OCI-LY1 (cell line): ENCODE data around the gene ZBTB16.

Experiments
- H2AFZ ChIP-seq: fragments of 200-600 bp; sonication (generic), shearing (Covaris generic); 2 replicates; pipeline ENCODE4 v1.6.0; 2014; ENCODE audit warnings: antibody characterized with exemption, mild to moderate bottlenecking, low read length
- H3F3A ChIP-seq: fragments of 200-600 bp; sonication (generic), shearing (Covaris generic); 2 replicates; pipeline ENCODE4 v1.6.0; 2014; ENCODE audit warnings: mild to moderate bottlenecking, antibody characterized with exemption, low read length, moderate library complexity; ENCODE audit not compliant: insufficient read depth
- H3K27ac ChIP-seq: fragments of 200-600 bp; sonication (generic); 2 replicates; pipeline ENCODE4 v1.5.1; 2014; ENCODE audit warnings: low read length, mixed run types, mild to moderate bottlenecking, low read depth; ENCODE audit not compliant: poor library complexity, severe bottlenecking
- H3K27me3 ChIP-seq: fragments of 200-600 bp; sonication (generic); 2 replicates; pipeline ENCODE4 v1.6.0; 2014; ENCODE audit warnings: antibody characterized with exemption, mild to moderate bottlenecking, low read length, moderate library complexity; ENCODE audit not compliant: insufficient read depth
- H3K36me3 ChIP-seq: fragments of 200-600 bp; sonication (generic); 2 replicates; pipeline ENCODE4 v1.6.1; 2014; ENCODE audit warnings: mild to moderate bottlenecking, antibody characterized with exemption, low read length, moderate library complexity, mixed read lengths; ENCODE audit not compliant: insufficient read depth
- H3K4me1 ChIP-seq: fragments of 200-600 bp; sonication (generic); 2 replicates; pipeline ENCODE4 v1.5.1; 2014; ENCODE audit warnings: mild to moderate bottlenecking, low read length, moderate library complexity; ENCODE audit not compliant: insufficient read depth, severe bottlenecking
- H3K4me2 ChIP-seq: fragments of 200-600 bp; sonication (generic), shearing (Covaris generic); 2 replicates; pipeline ENCODE4 v1.6.1; 2014; ENCODE audit warnings: low read length
- H3K4me3 ChIP-seq: fragments of 200-600 bp; sonication (generic); 2 replicates; pipeline ENCODE4 v1.5.1; 2014; ENCODE audit warnings: low read length, low read depth, mild to moderate bottlenecking, mixed read lengths; ENCODE audit not compliant: poor library complexity, severe bottlenecking
- H3K79me2 ChIP-seq: fragments of 200-600 bp; shearing (Covaris generic); 2 replicates; pipeline ENCODE4 v1.6.1; 2016; ENCODE audit warnings: mixed run types, low read length, mixed read lengths; ENCODE audit not compliant: insufficient read depth
- H3K9ac ChIP-seq: fragments of 200-600 bp; sonication (generic), shearing (Covaris generic); 2 replicates; pipeline ENCODE4 v1.6.1; 2014; ENCODE audit warnings: mild to moderate bottlenecking, low read length, mixed read lengths
- H3K9me2 ChIP-seq: fragments of 200-600 bp; sonication (generic), shearing (Covaris generic); 2 replicates; pipeline ENCODE4 v1.6.1; 2014; ENCODE audit warnings: low read depth, mild to moderate bottlenecking, low read length, mixed read lengths
- H3K9me3 ChIP-seq: fragments of 200-600 bp; shearing (Covaris generic); 2 replicates; pipeline ENCODE4 v1.6.1; 2014; ENCODE audit warnings: low read length, mixed read lengths
- H4K20me1 ChIP-seq: fragments of 200-600 bp; sonication (generic), shearing (Covaris generic); 2 replicates; pipeline ENCODE4 v1.6.0; 2016; ENCODE audit warnings: mild to moderate bottlenecking, low read length; ENCODE audit not compliant: insufficient read depth
- EZH2 ChIP-seq: fragments of 200-600 bp; sonication (generic), shearing (Covaris generic); IDR thresholded peaks from 2 replicates; pipeline ENCODE4 v1.8.0; 2017; ENCODE audit warnings: borderline replicate concordance, mixed run types, mild to moderate bottlenecking, antibody characterized with exemption, low read length, moderate library complexity, mixed read lengths
- TF ChIP-seq, protein P1 (sequence below): fragments of 200-600 bp; sonication (generic), shearing (Covaris generic); IDR thresholded peaks from 2 replicates; pipeline ENCODE4 v1.5.1; 2017; ENCODE audit warnings: mild to moderate bottlenecking, antibody characterized with exemption, low read length, moderate library complexity, mixed read lengths

The ZBTB16 gene

DNA sequence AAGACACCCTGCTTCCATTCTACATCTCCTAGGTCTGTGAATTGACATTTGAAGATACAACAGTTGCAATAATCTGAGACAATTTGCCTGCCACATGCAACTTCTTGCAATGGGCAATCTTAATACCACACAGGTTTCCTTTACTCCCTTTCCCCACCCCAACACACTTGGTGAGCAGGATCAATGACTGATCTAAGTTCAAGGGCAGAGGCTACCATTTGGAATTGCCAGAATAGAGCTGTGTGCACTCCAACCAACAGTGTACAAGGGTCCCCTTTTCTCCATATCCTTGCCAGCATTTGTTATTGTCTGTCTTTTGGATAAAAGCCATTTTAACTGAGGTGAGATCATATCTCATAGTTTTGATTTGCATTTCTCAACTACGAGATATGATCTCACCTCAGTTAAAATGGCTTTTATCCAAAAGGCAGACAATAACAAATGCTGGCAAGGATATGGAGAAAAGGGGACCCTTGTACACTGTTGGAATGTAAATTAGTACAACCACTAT is 233.7 kb downstream of the ZBTB16 start:
- H3K4me1 ChIP-seq, result no peaks in the 10 kb centered on the region

DNA sequence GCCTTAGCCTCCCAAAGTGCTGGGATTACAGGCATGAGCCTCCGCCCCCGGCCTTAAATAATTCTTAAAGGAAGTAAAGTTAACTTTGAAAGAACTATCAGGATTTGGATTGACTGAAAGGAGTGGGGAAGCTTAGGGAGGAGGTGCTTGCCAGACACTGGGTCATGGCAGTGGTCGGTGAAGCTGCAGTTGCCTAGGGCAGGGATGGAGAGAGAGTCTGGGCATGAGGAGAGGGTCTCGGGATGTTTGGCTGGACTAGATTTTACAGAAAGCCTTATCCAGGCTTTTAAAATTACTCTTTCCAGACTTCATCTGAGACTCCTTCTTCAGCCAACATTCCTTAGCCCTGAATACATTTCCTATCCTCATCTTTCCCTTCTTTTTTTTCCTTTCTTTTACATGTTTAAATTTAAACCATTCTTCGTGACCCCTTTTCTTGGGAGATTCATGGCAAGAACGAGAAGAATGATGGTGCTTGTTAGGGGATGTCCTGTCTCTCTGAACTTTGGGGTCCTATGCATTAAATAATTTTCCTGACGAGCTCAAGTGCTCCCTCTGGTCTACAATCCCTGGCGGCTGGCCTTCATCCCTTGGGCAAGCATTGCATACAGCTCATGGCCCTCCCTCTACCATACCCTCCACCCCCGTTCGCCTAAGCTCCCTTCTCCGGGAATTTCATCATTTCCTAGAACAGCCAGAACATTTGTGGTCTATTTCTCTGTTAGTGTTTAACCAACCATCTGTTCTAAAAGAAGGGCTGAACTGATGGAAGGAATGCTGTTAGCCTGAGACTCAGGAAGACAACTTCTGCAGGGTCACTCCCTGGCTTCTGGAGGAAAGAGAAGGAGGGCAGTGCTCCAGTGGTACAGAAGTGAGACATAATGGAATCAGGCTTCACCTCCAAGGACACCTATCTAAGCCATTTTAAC is 236.4 kb downstream of the ZBTB16 start, which contains the start of gene NNMT:
Gene NNMT, plus strand, starts transcription at position 724 of the 929 bp plus-strand sequence. Its CDS starts 158 bp downstream, at position 882.
- Histone ChIP-seq H3K9me3 (no peaks in the 10 kb centered on the region), H3K9me2 (no peaks in the 10 kb centered on the region), H3K79me2 (no peaks in the 10 kb centered on the region), H3K27me3 (no peaks in the 10 kb centered on the region), H3F3A (no peaks in the 10 kb centered on the region), H3K27ac (no peak within 1 kb of the TSS), H3K36me3 (no peaks in the 10 kb centered on the region), H3K4me1 (no peaks in the 10 kb centered on the region), H3K9ac (no peak within 1 kb of the TSS), H3K4me2 (no peak within 1 kb of the TSS), H2AFZ (no peak within 1 kb of the TSS), H4K20me1 (no peaks in the 10 kb centered on the region), H3K4me3 (no peak within 1 kb of the TSS)
- TF ChIP-seq, protein P1, sequence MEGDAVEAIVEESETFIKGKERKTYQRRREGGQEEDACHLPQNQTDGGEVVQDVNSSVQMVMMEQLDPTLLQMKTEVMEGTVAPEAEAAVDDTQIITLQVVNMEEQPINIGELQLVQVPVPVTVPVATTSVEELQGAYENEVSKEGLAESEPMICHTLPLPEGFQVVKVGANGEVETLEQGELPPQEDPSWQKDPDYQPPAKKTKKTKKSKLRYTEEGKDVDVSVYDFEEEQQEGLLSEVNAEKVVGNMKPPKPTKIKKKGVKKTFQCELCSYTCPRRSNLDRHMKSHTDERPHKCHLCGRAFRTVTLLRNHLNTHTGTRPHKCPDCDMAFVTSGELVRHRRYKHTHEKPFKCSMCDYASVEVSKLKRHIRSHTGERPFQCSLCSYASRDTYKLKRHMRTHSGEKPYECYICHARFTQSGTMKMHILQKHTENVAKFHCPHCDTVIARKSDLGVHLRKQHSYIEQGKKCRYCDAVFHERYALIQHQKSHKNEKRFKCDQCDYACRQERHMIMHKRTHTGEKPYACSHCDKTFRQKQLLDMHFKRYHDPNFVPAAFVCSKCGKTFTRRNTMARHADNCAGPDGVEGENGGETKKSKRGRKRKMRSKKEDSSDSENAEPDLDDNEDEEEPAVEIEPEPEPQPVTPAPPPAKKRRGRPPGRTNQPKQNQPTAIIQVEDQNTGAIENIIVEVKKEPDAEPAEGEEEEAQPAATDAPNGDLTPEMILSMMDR, result no peak
- no peak for TF ChIP-seq EZH2

More for the DNA sequence above, 233.7 kb downstream of the ZBTB16 start:
- Histone ChIP-seq H4K20me1 (no peaks in the 10 kb centered on the region), H2AFZ (no peak overlapping the region), H3K4me3 (no peak overlapping the region), H3K36me3 (no peaks in the 10 kb centered on the region), H3F3A (no peaks in the 10 kb centered on the region), H3K27ac (no peak overlapping the region), H3K9ac (no peak overlapping the region), H3K9me2 (no peaks in the 10 kb centered on the region), H3K79me2 (no peaks in the 10 kb centered on the region), H3K4me2 (no peak overlapping the region), H3K27me3 (no peaks in the 10 kb centered on the region), H3K9me3 (no peaks in the 10 kb centered on the region)
- TF ChIP-seq EZH2, result no peak
- TF ChIP-seq, protein P1, result no peak

DNA sequence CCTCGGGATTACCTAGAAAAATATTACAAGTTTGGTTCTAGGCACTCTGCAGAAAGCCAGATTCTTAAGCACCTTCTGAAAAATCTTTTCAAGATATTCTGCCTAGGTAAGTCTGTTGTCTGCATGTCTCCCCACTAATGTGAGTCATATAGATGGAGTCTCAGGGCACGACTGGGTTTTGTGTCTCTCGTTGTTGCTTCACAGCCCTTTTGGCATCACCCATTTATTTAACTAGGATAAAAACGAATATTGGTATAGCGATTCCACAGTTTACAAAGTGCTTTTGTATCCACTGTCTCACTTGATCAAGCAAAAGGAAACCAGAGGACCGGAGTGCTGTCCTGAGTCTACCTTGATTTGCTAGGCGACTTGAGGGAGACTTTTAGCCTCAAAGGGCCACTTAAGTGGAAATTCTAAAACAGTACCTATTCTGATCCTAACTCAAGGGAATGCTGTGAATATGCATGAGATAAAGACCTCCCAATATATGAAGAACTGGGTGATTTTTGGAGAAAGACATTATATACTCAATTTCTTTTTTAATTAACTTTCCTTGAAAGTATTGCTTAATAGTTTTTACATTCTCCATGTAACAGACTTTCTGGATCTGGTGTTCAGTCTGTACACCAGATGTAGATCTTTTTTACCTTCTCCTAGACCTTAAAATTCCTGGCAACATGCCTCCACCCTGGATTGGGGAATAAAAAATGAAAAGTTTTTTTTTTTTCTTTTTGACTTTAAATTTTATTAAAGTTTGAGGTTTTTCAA is 237.3 kb downstream of the ZBTB16 start:
- Histone ChIP-seq H3K36me3 (no peaks in the 10 kb centered on the region), H3K27me3 (no peaks in the 10 kb centered on the region), H3K4me2 (no peak overlapping the region), H3K79me2 (no peaks in the 10 kb centered on the region), H4K20me1 (no peaks in the 10 kb centered on the region), H3K9ac (no peak overlapping the region), H3K9me3 (no peaks in the 10 kb centered on the region), H2AFZ (no peak overlapping the region), H3F3A (no peaks in the 10 kb centered on the region), H3K27ac (no peak overlapping the region), H3K4me3 (no peak overlapping the region), H3K4me1 (no peaks in the 10 kb centered on the region), H3K9me2 (no peaks in the 10 kb centered on the region)
- TF ChIP-seq, protein P1, result no peak
- no peak for TF ChIP-seq EZH2
